Activated CD4-positive, alpha-beta T cell treated with anti-CD3 and anti-CD28 coated beads, Interleukin-2, amount 10 ng/mL, durations not matched to agents 7 days and 5 days (primary cell): ENCODE data around the gene ZNF341. TPM values are rescaled to one million over a fixed set of nuclear protein-coding genes. Genes with fewer than 3 reads are reported as not detected.
"Not testable (repeated sequence)": the region's sequence is repeated elsewhere in the genome, so short reads cannot be mapped to it uniquely, and the experiment has no call there.

Source experiments
- CTCF ChIA-PET: fragments of 350-600 bp; sonication (Branson Sonifier 250); formaldehyde crosslinking; loops from one replicate; lab custom pipeline; 2021; ENCODE audit warnings: antibody characterized with exemption; lab: Charles Lee
- POLR2A ChIA-PET: fragments of 350-600 bp; sonication (Branson Sonifier 250); formaldehyde crosslinking; loops from one replicate; lab custom pipeline; 2021; ENCODE audit warnings: antibody characterized with exemption; lab: Charles Lee
- DNase-seq: peaks from one replicate; pipeline ENCODE4 v3.0.0-alpha.2; 2020
- H3K27ac Mint-ChIP-seq: one replicate; pipeline ENCODE4 v1.8.0; 2021; ENCODE audit warnings: mild to moderate bottlenecking, moderate library complexity, mixed read lengths
- H3K27me3 Mint-ChIP-seq: one replicate; pipeline ENCODE4 v1.8.0; 2021; ENCODE audit warnings: mixed read lengths
- H3K36me3 Mint-ChIP-seq: one replicate; pipeline ENCODE4 v1.8.0; 2021; ENCODE audit warnings: low read depth, mixed read lengths
- H3K4me1 Mint-ChIP-seq: one replicate; pipeline ENCODE4 v1.8.0; 2021; ENCODE audit warnings: mixed read lengths
- H3K4me3 Mint-ChIP-seq: one replicate; pipeline ENCODE4 v1.8.0; 2021; ENCODE audit warnings: mild to moderate bottlenecking, moderate library complexity, mixed read lengths
- H3K9me3 Mint-ChIP-seq: one replicate; pipeline ENCODE4 v1.8.0; 2021; ENCODE audit warnings: mixed read lengths
- total RNA-seq, 2 experiments: library from RNA; stranded (reverse); gene quantifications; one replicate each; pipeline ENCODE4 v1.2.3, GENCODE V29; 2021

ZNF341 gene
- total RNA-seq, 2 experiments from 2014 or later = 5.5 to 5.8 TPM

DNA sequence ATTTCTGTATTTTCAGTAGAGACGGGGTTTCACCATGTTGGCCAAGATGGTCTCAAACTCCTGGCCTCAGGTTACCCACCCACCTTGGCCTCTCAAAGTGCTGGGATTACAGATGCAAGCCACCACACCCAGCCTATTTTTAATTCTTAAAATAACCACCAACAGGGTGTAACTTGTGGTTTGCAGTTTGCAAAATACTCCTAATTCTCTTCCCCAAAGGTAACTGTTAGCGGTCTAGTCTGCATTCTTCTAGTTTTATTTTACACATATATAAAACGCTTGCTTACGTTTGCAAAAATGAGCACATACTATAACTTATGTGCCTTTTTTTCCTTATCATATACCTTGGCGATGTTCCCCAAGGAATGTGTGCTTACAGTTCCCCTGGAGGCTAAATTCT lies 53.7 kb downstream of the ZNF341 start:
- ChIA-PET CTCF (no interaction called here), POLR2A (no interaction called here)
- no peak for DNase-seq
- no peaks in the 10 kb centered on the region for H3K27me3 Mint-ChIP-seq
- H3K36me3 Mint-ChIP-seq = peaks cover 3% of the 10 kb centered on the region
- no peak overlapping the region for H3K4me3 Mint-ChIP-seq
- H3K27ac Mint-ChIP-seq = peak overlapping the region; percentile 81
- no peaks in the 10 kb centered on the region for H3K9me3 Mint-ChIP-seq
- peaks cover 34% of the 10 kb centered on the region for H3K4me1 Mint-ChIP-seq

DNA sequence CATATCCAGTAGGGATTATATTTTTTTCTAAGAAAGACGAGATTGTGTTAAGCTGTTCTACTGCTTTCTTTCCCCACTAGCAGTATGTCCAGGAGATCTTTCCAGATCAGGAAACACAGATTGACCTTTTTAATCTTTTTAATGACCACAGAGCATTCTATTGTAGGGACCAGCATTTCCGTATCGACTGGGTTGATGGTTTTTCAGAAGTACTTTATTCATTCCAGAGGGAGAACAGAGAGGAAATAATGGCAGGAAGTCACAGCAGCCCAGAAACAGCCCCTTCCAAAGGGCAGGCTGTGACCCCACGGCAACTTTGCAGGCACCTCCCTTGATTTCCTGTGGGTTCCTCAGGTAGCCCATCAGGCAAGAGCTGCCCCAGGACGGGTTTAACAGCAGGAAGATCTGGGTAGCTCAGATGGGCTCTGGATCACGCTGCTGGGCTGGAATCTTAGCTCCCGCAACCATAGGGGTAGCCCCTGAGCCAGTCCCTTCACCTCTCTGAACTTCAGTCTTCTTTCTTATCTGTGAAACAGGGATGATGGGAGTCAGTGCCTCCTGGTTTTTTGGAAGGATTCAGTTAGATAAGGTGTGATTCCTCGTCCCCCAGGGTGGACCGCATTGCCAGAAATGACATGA lies 55.6 kb downstream of the ZNF341 start:
- Mint-ChIP-seq H3K27me3 (no peaks in the 10 kb centered on the region), H3K36me3 (peaks cover 3% of the 10 kb centered on the region), H3K9me3 (no peaks in the 10 kb centered on the region), H3K27ac (peak overlapping the region; percentile 71), H3K4me3 (no peak overlapping the region), H3K4me1 (peaks cover 36% of the 10 kb centered on the region)
- POLR2A ChIA-PET = no interaction called here
- DNase-seq = no peak
- CTCF ChIA-PET = interaction anchor here (0.5 kb wide), 1 partner anchor 395 kb away, joined by 5 read pairs; no protein-coding TSS in a partner anchor

DNA sequence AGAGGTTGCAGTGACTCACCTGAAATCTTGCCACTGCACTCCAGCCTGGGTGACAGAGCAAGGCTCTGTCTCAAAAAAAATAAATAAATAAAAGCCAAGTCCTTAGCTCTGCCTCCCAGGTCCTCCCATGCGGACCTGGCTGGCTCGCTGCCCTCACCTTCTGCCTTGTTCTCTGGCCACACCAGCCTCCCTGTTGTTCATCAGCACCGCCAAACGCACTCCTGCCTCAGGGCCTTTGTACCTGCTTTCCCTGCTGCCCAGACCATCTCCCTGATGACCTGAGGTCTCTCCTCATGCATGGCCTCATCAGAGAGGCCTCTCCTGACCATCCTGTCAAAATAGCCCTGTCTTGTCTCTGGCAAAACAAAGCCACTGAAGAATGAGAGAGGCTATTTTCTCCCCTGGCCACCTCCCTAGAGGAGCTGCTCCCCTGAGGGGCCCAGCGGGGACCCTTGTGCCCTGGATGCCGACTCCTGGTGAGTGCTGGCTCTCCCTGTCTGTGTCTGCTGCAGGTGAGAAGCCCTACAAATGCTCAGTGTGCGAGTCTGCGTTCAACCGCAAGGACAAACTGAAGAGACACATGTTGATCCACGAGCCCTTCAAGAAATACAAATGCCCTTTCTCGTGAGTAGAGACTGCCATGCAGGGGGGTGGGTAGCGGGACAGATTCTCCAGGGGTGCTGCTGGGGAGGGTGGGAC lies 56.7 kb downstream of the ZNF341 start:
- Mint-ChIP-seq H3K4me1 (peaks cover 43% of the 10 kb centered on the region), H3K27ac (peak overlapping the region; percentile 31), H3K4me3 (no peak overlapping the region), H3K36me3 (peaks cover 3% of the 10 kb centered on the region), H3K9me3 (no peaks in the 10 kb centered on the region), H3K27me3 (no peaks in the 10 kb centered on the region)
- CTCF ChIA-PET = no interaction called here
- POLR2A ChIA-PET = no interaction called here
- DNase-seq = no peak

DNA sequence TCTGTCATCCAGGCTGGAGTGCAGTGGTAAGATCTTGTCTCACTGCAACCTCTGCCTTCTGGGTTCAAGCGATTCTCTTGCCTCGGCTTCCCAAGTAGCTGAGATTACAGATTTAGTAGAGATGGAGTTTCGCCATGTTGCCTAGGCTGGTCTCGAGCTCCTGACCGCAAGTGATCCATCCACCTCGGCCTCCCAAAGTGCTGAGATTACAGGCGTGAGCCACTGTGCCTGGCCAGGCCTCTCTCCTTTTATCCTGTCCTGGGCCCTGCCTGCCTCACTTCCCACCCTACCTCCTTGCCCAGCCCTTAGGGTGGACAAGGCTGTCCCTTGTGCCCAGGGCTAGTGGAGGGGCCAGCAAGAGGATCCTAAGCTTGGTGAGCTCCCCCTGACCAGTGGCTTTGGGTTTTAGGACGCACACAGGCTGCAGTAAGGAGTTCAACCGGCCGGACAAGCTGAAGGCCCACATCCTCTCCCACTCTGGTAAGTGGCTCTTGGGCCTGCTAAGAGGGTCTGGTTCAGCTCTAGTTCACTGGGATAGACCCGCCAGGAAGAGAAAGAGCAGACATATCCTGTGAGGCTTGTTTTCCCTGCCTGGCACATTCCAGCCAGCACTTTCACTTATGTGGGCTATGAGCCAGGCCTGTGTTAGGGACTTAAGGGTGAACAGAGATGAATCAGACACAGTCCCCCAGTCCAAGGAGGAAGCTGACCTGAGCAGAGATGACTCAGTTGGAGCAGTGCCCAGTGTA lies 57.5 kb downstream of the ZNF341 start:
- H3K4me1 Mint-ChIP-seq = peaks cover 49% of the 10 kb centered on the region
- H3K27me3 Mint-ChIP-seq = no peaks in the 10 kb centered on the region
- peak overlapping the region; percentile 71 for H3K27ac Mint-ChIP-seq
- CTCF ChIA-PET = interaction anchor here (0.6 kb wide), 1 partner anchor 169 kb away, joined by 3 read pairs; no protein-coding TSS in a partner anchor
- H3K4me3 Mint-ChIP-seq = no peak overlapping the region
- H3K9me3 Mint-ChIP-seq = no peaks in the 10 kb centered on the region
- peaks cover 3% of the 10 kb centered on the region for H3K36me3 Mint-ChIP-seq
- DNase-seq = no peak
- POLR2A ChIA-PET = no interaction called here

DNA sequence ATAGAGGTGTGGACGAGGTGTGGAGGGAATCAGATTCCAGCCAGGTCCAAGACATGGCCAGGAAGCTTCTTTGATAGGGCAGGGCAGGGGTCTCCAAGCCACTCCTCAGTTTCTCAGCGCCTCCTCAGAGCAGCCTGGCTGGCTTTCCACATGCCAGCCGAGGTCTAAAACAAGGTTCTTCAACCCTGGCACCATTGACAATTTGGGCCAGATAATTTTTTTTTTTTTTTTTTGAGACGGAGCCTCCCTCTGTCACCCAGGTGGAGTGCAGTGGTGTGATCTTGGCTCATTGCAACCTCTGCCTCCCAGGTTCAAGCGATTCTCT lies 58.0 kb downstream of the ZNF341 start:
- ChIA-PET CTCF (interaction anchor here (1.3 kb wide), 1 partner anchor 15 kb away, joined by 3 read pairs; no protein-coding TSS in a partner anchor), POLR2A (no interaction called here)
- no peaks in the 10 kb centered on the region for H3K9me3 Mint-ChIP-seq
- H3K4me3 Mint-ChIP-seq = no peak overlapping the region
- H3K36me3 Mint-ChIP-seq = peaks cover 3% of the 10 kb centered on the region
- no peak for DNase-seq
- no peaks in the 10 kb centered on the region for H3K27me3 Mint-ChIP-seq
- H3K27ac Mint-ChIP-seq = peak overlapping the region; percentile 71
- H3K4me1 Mint-ChIP-seq = peaks cover 50% of the 10 kb centered on the region

DNA sequence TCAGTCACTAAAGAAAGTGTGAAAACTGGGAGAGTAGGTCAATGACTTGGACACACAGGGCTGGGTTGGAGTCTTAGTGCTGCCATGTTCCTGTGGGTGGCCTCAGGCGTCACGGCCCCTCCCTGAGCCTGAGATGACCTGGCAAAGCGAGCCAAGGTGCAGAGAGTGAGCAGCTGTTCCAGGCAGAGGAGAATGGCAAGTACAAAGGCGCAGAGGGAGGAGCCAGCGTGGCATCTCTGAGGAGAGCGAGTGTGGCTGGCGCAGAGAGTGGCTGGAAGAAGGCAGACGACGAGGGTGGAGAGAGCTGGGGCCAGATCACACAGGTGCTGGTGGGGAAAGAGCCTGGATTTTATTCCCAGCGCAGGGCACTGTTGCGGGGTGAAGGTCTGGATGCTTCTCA lies 58.8 kb downstream of the ZNF341 start:
- H3K4me1 Mint-ChIP-seq = peaks cover 46% of the 10 kb centered on the region
- CTCF ChIA-PET = interaction anchor here (0.6 to 1.3 kb wide), 2 partner anchors 15 to 277 kb away, joined by 3 to 4 read pairs; no protein-coding TSS in a partner anchor
- no peaks in the 10 kb centered on the region for H3K27me3 Mint-ChIP-seq
- H3K36me3 Mint-ChIP-seq = peaks cover 3% of the 10 kb centered on the region
- no peak overlapping the region for H3K4me3 Mint-ChIP-seq
- POLR2A ChIA-PET = no interaction called here
- no peaks in the 10 kb centered on the region for H3K9me3 Mint-ChIP-seq
- no peak overlapping the region for H3K27ac Mint-ChIP-seq
- DNase-seq = no peak

DNA sequence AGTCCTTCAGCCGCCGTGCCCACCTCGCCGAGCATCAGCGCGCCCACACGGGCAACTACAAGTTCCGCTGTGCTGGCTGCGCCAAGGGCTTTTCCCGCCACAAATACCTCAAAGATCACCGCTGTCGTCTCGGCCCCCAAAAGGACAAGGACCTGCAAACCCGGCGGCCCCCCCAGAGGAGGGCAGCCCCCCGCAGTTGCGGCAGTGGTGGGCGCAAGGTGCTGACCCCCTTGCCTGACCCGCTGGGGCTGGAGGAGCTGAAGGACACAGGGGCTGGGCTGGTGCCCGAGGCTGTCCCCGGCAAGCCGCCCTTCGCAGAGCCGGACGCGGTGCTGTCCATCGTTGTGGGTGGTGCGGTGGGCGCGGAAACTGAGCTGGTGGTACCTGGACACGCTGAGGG lies 59.2 kb downstream of the ZNF341 start:
- Mint-ChIP-seq H3K4me3 (no peak overlapping the region), H3K36me3 (peaks cover 3% of the 10 kb centered on the region), H3K4me1 (peaks cover 41% of the 10 kb centered on the region), H3K9me3 (no peaks in the 10 kb centered on the region), H3K27ac (peak overlapping the region; percentile 72), H3K27me3 (no peaks in the 10 kb centered on the region)
- POLR2A ChIA-PET = no interaction called here
- DNase-seq = no peak
- CTCF ChIA-PET = interaction anchor here (0.6 to 1.3 kb wide), 2 partner anchors 16 to 276 kb away, joined by 3 to 4 read pairs; no protein-coding TSS in a partner anchor

DNA sequence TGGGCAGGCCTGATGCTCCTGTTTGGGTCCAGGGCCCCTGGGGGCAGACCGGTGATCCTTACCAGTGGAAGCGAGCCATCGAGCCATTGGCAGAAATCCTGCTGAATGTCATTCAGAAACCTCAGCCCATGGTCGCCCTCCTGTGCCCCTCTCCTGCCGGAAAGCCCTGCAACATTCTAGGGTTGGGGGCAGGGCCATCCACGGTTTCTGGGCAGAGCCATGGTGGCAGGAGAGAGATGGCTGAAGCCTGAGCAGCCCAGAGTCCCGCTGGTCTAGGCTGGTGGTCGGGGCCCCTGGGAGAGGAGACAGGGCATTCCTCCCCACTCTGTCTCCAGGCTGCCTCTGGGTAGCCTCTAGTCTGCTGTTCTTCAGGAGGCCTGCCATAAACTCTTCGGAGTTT lies 59.7 kb downstream of the ZNF341 start:
- no peak for DNase-seq
- H3K4me3 Mint-ChIP-seq = no peak overlapping the region
- peaks cover 3% of the 10 kb centered on the region for H3K36me3 Mint-ChIP-seq
- H3K27ac Mint-ChIP-seq = no peak overlapping the region
- ChIA-PET CTCF (interaction anchor here (0.8 to 1.6 kb wide), 6 partner anchors 9 to 338 kb away, joined by 3 to 5 read pairs (median 4); no protein-coding TSS in a partner anchor), POLR2A (no interaction called here)
- no peaks in the 10 kb centered on the region for H3K9me3 Mint-ChIP-seq
- H3K4me1 Mint-ChIP-seq = peaks cover 37% of the 10 kb centered on the region
- H3K27me3 Mint-ChIP-seq = no peaks in the 10 kb centered on the region

DNA sequence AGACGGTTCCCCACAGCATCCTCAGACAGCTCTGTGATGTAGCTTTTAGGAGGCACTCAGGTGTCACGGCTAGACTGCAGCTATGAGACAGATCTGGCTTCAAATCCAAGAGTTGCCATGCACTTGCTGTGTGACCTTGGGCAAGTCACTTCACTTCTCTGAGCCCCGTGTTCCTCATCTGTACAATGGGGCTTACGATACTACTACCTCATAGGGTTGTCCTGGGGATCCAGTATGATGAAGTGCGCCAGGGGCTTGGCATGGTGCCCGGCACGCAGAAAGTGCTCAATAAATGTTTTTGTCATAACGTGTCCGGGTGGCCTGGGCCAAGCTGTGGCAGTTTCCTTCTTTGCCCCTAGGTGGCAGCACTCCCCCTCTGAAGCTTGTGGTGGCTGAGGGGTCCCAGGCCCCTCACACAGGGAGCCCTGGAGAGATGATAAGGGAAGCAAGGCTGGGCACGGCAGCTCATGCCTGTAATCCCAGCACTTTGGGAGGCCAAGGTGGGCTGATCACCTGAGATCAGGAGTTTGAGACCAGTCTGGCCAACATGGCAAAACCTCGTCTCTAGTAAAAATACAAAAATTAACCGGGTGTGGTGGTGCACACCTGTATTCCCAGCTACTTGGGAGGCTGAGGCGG lies 60.3 kb downstream of the ZNF341 start:
- H3K4me3 Mint-ChIP-seq = no peak overlapping the region
- no peaks in the 10 kb centered on the region for H3K9me3 Mint-ChIP-seq
- peak; percentile 55 for DNase-seq
- ChIA-PET CTCF (interaction anchor here (0.6 to 1.6 kb wide), 9 partner anchors 10 to 337 kb away, joined by 3 to 5 read pairs (median 3); no protein-coding TSS in a partner anchor), POLR2A (interaction anchor here (0.6 kb wide), 1 partner anchor 141 kb away, joined by 4 read pairs; no protein-coding TSS in a partner anchor)
- peak overlapping the region; percentile 4 for H3K27ac Mint-ChIP-seq
- H3K27me3 Mint-ChIP-seq = no peaks in the 10 kb centered on the region
- peaks cover 34% of the 10 kb centered on the region for H3K4me1 Mint-ChIP-seq
- peaks cover 3% of the 10 kb centered on the region for H3K36me3 Mint-ChIP-seq

DNA sequence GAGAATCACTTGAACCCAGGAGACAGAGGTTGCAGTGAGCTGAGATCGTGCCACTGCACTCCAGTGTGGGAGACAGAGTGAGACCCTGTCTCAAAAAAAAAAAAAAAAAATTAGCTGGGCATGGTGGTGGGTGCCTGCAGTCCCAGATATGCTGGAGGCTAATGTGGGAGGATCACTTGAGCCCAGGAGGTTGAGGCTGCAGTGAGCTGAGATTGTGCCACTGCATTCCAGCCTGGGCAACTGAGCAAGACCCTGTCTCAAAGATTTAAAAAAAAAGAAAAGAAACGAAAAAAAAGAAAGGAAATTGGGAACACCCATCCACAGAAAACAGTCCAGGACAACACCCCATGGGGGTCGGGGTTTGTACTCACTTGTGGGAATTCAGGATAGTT lies 60.8 kb downstream of the ZNF341 start:
- POLR2A ChIA-PET = interaction anchor here (0.6 kb wide), 1 partner anchor 141 kb away, joined by 4 read pairs; no protein-coding TSS in a partner anchor
- CTCF ChIA-PET = interaction anchor here (0.6 to 1.6 kb wide), 7 partner anchors 21 to 337 kb away, joined by 3 to 5 read pairs (median 3); no protein-coding TSS in a partner anchor
- H3K27me3 Mint-ChIP-seq, H3K36me3 Mint-ChIP-seq, H3K9me3 Mint-ChIP-seq, H3K4me3 Mint-ChIP-seq, DNase-seq: not testable (repeated sequence)
- Mint-ChIP-seq H3K27ac (peak overlapping the region; percentile 82), H3K4me1 (peaks cover 29% of the 10 kb centered on the region)

DNA sequence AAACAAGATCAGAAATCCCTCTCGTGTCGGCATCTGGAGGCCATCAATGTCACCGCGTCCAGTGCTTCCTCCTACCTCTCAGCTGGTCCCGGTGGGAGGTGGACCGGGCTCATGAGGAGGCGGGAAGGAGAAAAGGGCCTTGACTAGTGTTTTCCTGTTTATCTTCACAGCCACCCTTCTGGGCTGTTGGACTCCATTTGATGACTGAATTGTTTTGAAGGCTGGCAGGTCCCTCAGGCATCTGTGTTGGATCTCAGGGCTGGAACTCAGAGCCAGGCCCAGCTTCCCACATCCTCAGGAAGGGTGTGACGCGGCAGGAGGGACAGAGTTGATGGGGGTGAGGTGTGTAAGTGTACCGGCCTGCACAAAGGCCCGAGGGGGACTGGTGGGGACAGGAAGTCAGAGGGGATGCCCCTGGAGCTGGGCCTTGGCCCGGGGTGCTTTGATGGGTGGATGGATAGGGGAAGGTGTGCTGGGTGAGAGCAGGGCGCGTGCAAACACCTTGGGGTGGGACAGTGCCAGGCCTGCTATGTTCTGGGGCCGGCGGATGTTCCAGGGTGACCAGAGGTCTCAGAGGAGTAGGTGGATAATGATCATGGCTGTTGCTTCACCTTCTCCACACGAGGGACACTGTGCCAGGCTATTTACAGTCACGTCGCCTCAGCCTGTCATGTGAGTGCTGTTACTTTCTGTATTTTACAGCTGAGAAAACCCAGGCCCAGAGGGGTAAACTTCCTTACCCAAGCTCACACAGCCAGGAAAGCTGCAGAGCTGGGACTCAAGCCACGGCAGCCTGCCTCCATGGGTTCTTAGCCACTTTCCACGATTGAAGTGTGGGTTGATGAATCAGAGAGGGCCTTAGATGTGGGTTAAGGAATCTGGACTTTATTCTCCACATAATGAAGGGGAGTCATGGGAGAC lies 61.5 kb downstream of the ZNF341 start:
- peak overlapping the region; percentile 82 for H3K27ac Mint-ChIP-seq
- H3K27me3 Mint-ChIP-seq = no peaks in the 10 kb centered on the region
- ChIA-PET POLR2A (no interaction called here), CTCF (interaction anchor here (0.7 to 1.6 kb wide), 4 partner anchors 18 to 65 kb away, joined by 3 to 5 read pairs (median 4); partner anchors contain the start of gene CHMP4B)
- H3K9me3 Mint-ChIP-seq = no peaks in the 10 kb centered on the region
- no peaks in the 10 kb centered on the region for H3K36me3 Mint-ChIP-seq
- peaks cover 25% of the 10 kb centered on the region for H3K4me1 Mint-ChIP-seq
- DNase-seq = no peak
- H3K4me3 Mint-ChIP-seq = no peak overlapping the region
